Neuronal stem cell (in vitro differentiated cells): ENCODE measurements around the gene PPM1L.
"Not testable (repeated sequence)": the region's sequence is repeated elsewhere in the genome, so short reads cannot be mapped to it uniquely, and the experiment has no call there.

Experiments used
- DNase-seq: peaks from one replicate; pipeline ENCODE4 v3.0.0-alpha.2; 2013; ENCODE audit warnings: low spot score
- H2AFZ ChIP-seq: one replicate; pipeline ENCODE4 v1.6.1; 2013; ENCODE audit warnings: mild to moderate bottlenecking, low read length, inconsistent platforms
- H2AK5ac ChIP-seq: 2 replicates; pipeline ENCODE4 v1.6.1; 2013; ENCODE audit warnings: low read depth, mild to moderate bottlenecking, inconsistent platforms, low read length, moderate library complexity, mixed read lengths
- H2BK120ac ChIP-seq: 2 replicates; pipeline ENCODE4 v1.6.1; 2013; ENCODE audit warnings: low read depth, mild to moderate bottlenecking, inconsistent platforms, low read length, moderate library complexity, mixed read lengths
- H2BK12ac ChIP-seq: one replicate; pipeline ENCODE4 v1.6.1; 2013; ENCODE audit warnings: low read length, inconsistent platforms
- H2BK15ac ChIP-seq: 2 replicates; pipeline ENCODE4 v1.6.1; 2013; ENCODE audit warnings: mild to moderate bottlenecking, low read length, inconsistent platforms, mixed read lengths
- H2BK5ac ChIP-seq: one replicate; pipeline ENCODE4 v1.6.1; 2013; ENCODE audit warnings: inconsistent platforms, mild to moderate bottlenecking, low read length, moderate library complexity
- H3K14ac ChIP-seq: one replicate; pipeline ENCODE4 v1.6.1; 2013; ENCODE audit warnings: low read length, inconsistent platforms
- H3K18ac ChIP-seq: 2 replicates; pipeline ENCODE4 v1.6.1; 2013; ENCODE audit warnings: low read length, inconsistent platforms
- H3K23ac ChIP-seq: 2 replicates; pipeline ENCODE4 v1.6.1; 2013; ENCODE audit warnings: low read depth, mild to moderate bottlenecking, mixed read lengths, low read length, inconsistent platforms; ENCODE audit not compliant: poor library complexity
- H3K27ac ChIP-seq: replicated peaks from 3 replicates; pipeline ENCODE4 v1.5.1; 2013; ENCODE audit warnings: low read length, inconsistent platforms
- H3K27me3 ChIP-seq, 3 experiments: 2 replicates each; pipeline ENCODE4 v1.6.1; 2013; ENCODE audit warnings: low read length in 3 of 3, mild to moderate bottlenecking in 2 of 3, inconsistent platforms in 1 of 3, low read depth in 1 of 3, mixed read lengths in 1 of 3, moderate library complexity in 1 of 3; ENCODE audit not compliant: control insufficient read depth in 3 of 3, insufficient read depth in 3 of 3
- H3K36me3 ChIP-seq, 2 donors: replicated peaks in 1 of 2; 2 replicates each; pipeline ENCODE4 v1.6.1; 2013; ENCODE audit warnings: low read length in 2 of 2; ENCODE audit not compliant: control insufficient read depth in 2 of 2, insufficient read depth in 2 of 2
- H3K4ac ChIP-seq: 2 replicates; pipeline ENCODE4 v1.6.1; 2013; ENCODE audit warnings: inconsistent platforms, mild to moderate bottlenecking, low read length, moderate library complexity
- H3K4me1 ChIP-seq, 2 donors: 1 replicate in 1 of 2; 2 replicates in 1 of 2; pipeline ENCODE4 v1.6.1; 2013; ENCODE audit warnings: low read length in 2 of 2, low read depth in 1 of 2; ENCODE audit not compliant: control insufficient read depth in 2 of 2, insufficient read depth in 1 of 2
- H3K4me2 ChIP-seq: one replicate; pipeline ENCODE4 v1.6.1; 2013; ENCODE audit warnings: mild to moderate bottlenecking, low read length, inconsistent platforms; ENCODE audit not compliant: insufficient read depth, poor library complexity, severe bottlenecking
- H3K4me3 ChIP-seq, 2 donors: 2 replicates each; pipeline ENCODE4 v1.5.1; 2013; ENCODE audit warnings: low read length in 2 of 2, mild to moderate bottlenecking in 2 of 2, inconsistent platforms in 1 of 2, moderate library complexity in 1 of 2
- H3K79me1 ChIP-seq: one replicate; pipeline ENCODE4 v1.6.1; 2013; ENCODE audit warnings: low read depth, mild to moderate bottlenecking, inconsistent platforms, low read length, moderate library complexity
- H3K9ac ChIP-seq: one replicate; pipeline ENCODE4 v1.6.1; 2013; ENCODE audit warnings: mild to moderate bottlenecking, low read depth, low read length, inconsistent platforms; ENCODE audit not compliant: poor library complexity
- H3K9me3 ChIP-seq, 2 donors: replicated peaks in 1 of 2; 2 replicates each; pipeline versions ENCODE3 to v1.6.1; 2013; ENCODE audit warnings: low read length in 2 of 2, mild to moderate bottlenecking in 2 of 2, inconsistent platforms in 1 of 2, low read depth in 1 of 2, mixed read lengths in 1 of 2, moderate library complexity in 1 of 2; ENCODE audit not compliant: control insufficient read depth in 2 of 2, insufficient read depth in 1 of 2
- H4K8ac ChIP-seq: one replicate; pipeline ENCODE4 v1.6.1; 2013; ENCODE audit warnings: low read depth, mild to moderate bottlenecking, inconsistent platforms, low read length, moderate library complexity
- H4K91ac ChIP-seq: one replicate; pipeline ENCODE4 v1.6.1; 2013; ENCODE audit warnings: low read length, low read depth, mild to moderate bottlenecking, inconsistent platforms; ENCODE audit not compliant: poor library complexity
- WGBS, 2 donors: extraction: QIAGEN DNeasy Blood & Tissue Kit; methylation state at CpG; one replicate each; pipeline ENCODE4 v1.1.7; 2013; ENCODE audit warnings: missing lambda C conversion rate in 2 of 2, mixed read lengths in 1 of 2; ENCODE audit not compliant: insufficient read length in 2 of 2, insufficient replicate concordance in 1 of 2; ENCODE audit errors: extremely low coverage in 2 of 2; 5-methylcytosine and 5-hydroxymethylcytosine counted together

The PPM1L gene

GRCh38 chr3:160981217-160981938, 225.3 kb downstream of the PPM1L start:
- no peaks in the 10 kb centered on the region for H3K36me3 ChIP-seq
- no peak overlapping the region for H2AFZ ChIP-seq
- no peak overlapping the region for H3K27ac ChIP-seq
- no peak overlapping the region for H3K23ac ChIP-seq
- H2BK5ac ChIP-seq = no peak overlapping the region
- no peak overlapping the region for H2BK15ac ChIP-seq
- H3K4me1 ChIP-seq = peaks cover 0 to 11% of the 10 kb centered on the region in 2 donors
- no peaks in the 10 kb centered on the region for H3K27me3 ChIP-seq
- H3K4ac ChIP-seq = no peak overlapping the region
- H4K8ac ChIP-seq = no peak overlapping the region
- no peak overlapping the region for H2BK12ac ChIP-seq
- no peaks in the 10 kb centered on the region for H3K79me1 ChIP-seq
- no peak overlapping the region for H3K4me2 ChIP-seq
- H2BK120ac ChIP-seq = no peak overlapping the region
- H4K91ac ChIP-seq = no peak overlapping the region
- WGBS, 2 donors = no CpG with 5 or more reads among the region's 3 CpGs
- H2AK5ac ChIP-seq = no peak overlapping the region
- no peak overlapping the region for H3K14ac ChIP-seq
- peaks cover 0 to 26% of the 10 kb centered on the region in 2 donors for H3K9me3 ChIP-seq
- H3K18ac ChIP-seq = no peak overlapping the region
- no peak overlapping the region for H3K4me3 ChIP-seq
- DNase-seq = no peak
- H3K9ac ChIP-seq = no peak overlapping the region

GRCh38 chr3:160982491-160982890, 226.5 kb downstream of the PPM1L start:
- Histone ChIP-seq H3K4me1 (peaks cover 0 to 11% of the 10 kb centered on the region in 2 donors), H3K4me2 (no peak overlapping the region), H3K36me3 (no peaks in the 10 kb centered on the region), H3K27ac (no peak overlapping the region), H4K91ac (no peak overlapping the region), H2BK12ac (no peak overlapping the region), H3K14ac (no peak overlapping the region), H2BK120ac (no peak overlapping the region), H2AK5ac (no peak overlapping the region), H3K18ac (no peak overlapping the region), H4K8ac (no peak overlapping the region), H2AFZ (no peak overlapping the region), H3K4me3 (no peak overlapping the region), H3K9ac (no peak overlapping the region), H3K79me1 (no peaks in the 10 kb centered on the region), H3K9me3 (peaks cover 0 to 26% of the 10 kb centered on the region in 2 donors), H2BK5ac (no peak overlapping the region), H2BK15ac (no peak overlapping the region), H3K23ac (no peak overlapping the region), H3K4ac (no peak overlapping the region), H3K27me3 (no peaks in the 10 kb centered on the region)
- WGBS, 2 donors = no CpG with 5 or more reads among the region's 1 CpG
- no peak for DNase-seq

- H2BK5ac ChIP-seq, H2BK12ac ChIP-seq, H4K8ac ChIP-seq, H2BK15ac ChIP-seq, H2AK5ac ChIP-seq, H3K4ac ChIP-seq, H4K91ac ChIP-seq, H3K27me3 ChIP-seq, H3K4me3 ChIP-seq, H3K36me3 ChIP-seq, DNase-seq, H2BK120ac ChIP-seq, H2AFZ ChIP-seq, H3K18ac ChIP-seq, H3K9ac ChIP-seq, H3K4me2 ChIP-seq, H3K27ac ChIP-seq, H3K14ac ChIP-seq, H3K23ac ChIP-seq, H3K79me1 ChIP-seq: not testable (repeated sequence)
- no CpG with 5 or more reads among the region's 6 CpGs for WGBS, 2 donors
- Histone ChIP-seq H3K9me3 (peaks cover 0 to 22% of the 10 kb centered on the region in 2 donors), H3K4me1 (peaks cover 0 to 11% of the 10 kb centered on the region in 2 donors)
These were observed 227.9 kb downstream of the PPM1L start for GRCh38 chr3:160983900-160984299.

- Histone ChIP-seq H3K9me3 (peaks cover 0 to 10% of the 10 kb centered on the region in 2 donors), H3K4me2 (no peak overlapping the region), H2BK5ac (no peak overlapping the region), H4K8ac (no peak overlapping the region), H2BK15ac (no peak overlapping the region), H3K18ac (no peak overlapping the region), H3K23ac (no peak overlapping the region), H2AFZ (no peak overlapping the region), H3K27me3 (no peaks in the 10 kb centered on the region), H4K91ac (no peak overlapping the region), H3K9ac (no peak overlapping the region), H3K4ac (no peak overlapping the region), H3K14ac (no peak overlapping the region), H3K79me1 (no peaks in the 10 kb centered on the region), H2BK120ac (no peak overlapping the region), H3K4me1 (peaks cover 0 to 11% of the 10 kb centered on the region in 2 donors), H3K27ac (no peak overlapping the region), H3K4me3 (no peak overlapping the region), H3K36me3 (no peaks in the 10 kb centered on the region), H2AK5ac (no peak overlapping the region), H2BK12ac (no peak overlapping the region)
- DNase-seq = no peak
- no CpG with 5 or more reads among the region's 2 CpGs for WGBS, 2 donors
These were observed 230.0 kb downstream of the PPM1L start for GRCh38 chr3:160986069-160986468.
